COLO668 (cell line): ENCODE data around the gene ZNF772.

ENCODE experiments used
- DNase-seq: peaks from one replicate; lab custom pipeline; 2025; ENCODE audit not compliant: unreplicated experiment; lab: John Stamatoyannopoulos, UW

Gene ZNF772

DNA sequence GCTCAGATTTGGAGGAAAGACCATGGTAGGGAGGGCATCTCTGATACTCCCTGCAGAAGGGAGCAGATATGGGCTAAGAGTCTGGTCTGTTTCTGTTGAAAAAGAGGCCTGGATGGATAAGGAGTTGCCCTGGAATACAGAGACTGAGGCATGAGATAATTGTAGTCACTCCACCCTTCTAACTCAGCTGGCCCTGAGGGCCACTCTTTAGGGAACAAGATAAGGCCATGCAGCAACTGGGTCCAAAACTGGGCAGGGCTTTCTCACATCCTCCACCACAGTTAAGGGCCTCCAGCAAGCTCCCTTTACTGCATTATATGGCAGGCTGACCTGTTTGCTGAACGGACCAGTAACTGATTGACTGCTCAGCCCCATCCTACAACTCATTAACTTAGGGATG lies 40.9 kb downstream of the ZNF772 start:
- no peak for DNase-seq

DNA sequence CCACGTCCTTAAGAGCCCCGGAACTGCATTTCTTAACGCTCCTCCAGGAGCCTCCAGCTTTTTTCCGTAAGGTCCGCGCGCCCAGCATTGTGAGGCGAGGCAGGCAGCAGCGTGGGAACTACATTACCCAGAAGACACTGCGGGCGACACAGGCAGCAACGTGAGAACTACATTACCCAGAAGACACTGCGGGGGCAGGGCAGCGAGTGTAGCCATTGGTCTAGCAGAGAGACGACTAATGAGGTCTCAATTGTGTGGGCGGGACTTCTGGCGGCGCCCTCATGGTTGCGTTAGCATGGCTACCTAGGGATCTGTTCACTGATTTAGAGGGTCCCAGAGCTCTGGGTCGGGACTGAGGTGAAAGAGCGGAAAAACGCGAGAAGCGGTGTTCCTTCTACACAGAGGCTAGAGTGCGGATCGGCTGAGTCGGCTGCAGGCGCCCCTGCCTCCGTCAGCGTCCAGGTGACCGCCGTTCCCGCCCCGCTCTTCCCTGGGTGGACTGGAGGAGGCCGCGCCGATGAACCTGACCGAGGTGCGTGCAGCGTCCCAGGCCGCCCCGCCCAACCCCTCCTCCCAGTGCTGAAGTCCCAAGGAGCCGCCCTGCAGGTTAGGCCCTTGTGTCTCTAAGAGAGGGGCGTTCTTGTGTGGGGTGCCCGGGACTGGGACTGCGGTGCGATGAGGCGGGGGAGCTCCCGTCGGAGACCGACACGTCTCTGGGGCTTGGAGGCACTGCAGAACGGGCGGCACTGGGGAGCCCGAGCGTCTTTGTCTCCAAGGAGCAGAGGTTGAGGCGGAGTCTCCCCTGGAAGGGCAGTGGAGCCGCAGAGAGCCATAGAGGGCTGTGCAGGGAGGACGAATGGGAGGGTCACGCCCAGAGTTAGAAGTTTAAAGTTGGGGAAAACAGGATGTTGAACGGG lies 42.0 kb downstream of the ZNF772 start, which contains the start of gene ZNF749:
TSS of gene ZNF749 (plus strand) at position 264 of the 917 bp plus-strand sequence. CDS start at position 518, 254 bp downstream.
- DNase-seq = peak; percentile 96

DNA sequence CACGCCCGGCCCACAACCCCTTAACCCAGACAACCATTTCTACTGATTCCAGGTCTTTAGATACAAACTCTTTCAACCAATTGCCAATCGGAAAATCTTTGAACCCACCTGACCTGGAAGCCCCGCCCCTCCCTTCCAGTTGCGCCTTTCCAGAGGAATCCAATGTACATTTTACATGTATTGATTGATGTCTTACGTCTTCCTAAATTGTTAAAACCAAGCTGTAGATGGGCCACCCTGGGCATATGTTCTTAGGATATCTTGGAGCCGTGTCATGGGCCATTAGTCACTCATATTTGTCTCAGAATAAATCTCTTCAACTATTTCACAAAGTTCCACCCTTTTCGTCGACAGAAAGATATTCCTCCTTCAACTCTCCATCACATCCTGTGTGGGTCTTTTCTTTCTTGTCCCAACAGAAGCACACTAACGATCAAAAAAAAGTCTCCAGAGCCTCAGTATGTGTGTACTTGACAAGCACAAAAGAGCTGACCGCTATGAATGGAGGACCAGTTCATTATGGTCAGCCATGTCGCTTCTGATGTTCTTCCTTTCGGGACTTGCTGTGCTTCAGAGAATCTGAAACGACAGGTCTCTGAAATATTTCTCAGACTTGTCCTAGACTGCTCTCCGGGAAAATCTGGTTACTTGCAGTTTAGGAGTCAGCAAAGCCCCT lies 42.8 kb downstream of the ZNF772 start:
- no peak for DNase-seq

DNA sequence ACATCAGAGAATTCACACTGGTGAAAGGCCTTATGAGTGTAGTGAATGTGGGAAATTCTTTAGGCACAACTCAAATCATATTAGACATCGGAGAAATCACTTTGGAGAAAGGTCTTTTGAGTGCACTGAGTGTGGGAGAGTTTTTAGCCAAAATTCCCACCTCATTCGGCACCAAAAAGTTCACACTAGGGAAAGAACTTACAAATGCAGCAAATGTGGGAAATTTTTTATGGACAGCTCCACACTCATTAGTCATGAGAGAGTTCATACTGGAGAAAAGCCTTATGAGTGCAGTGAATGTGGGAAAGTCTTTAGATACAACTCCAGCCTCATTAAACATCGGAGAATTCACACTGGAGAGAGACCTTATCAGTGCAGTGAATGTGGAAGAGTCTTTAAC lies 56.3 kb downstream of the ZNF772 start:
- no peak for DNase-seq

DNA sequence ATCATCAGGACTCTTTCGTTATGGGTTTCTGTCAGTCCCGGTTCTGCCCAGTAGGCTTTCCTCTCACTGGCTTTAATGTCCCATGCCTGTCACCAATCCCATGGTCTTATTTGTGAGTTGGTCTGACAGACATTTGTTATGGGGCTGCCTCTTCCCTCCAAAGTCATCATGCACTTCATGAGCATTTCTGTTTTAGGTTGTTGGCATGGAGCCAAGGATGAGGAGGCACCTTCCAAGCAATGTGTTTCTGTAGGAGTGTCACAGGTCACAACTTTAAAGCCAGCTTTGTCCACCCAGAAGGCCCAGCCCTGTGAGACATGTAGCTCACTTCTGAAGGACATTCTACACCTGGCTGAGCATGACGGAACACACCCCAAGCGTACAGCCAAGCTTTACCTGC lies 57.9 kb downstream of the ZNF772 start:
- no peak for DNase-seq
